Neutrophil (primary cell): Measurements from ENCODE around the gene MON2.

Experiments used
- H3K27ac ChIP-seq: fragments of 200-600 bp; sonication (generic); 2 replicates; pipeline ENCODE4 v1.5.1; 2016; ENCODE audit warnings: mild to moderate bottlenecking, moderate library complexity
- H3K27me3 ChIP-seq: fragments of 200-600 bp; sonication (generic); 2 replicates; pipeline ENCODE4 v1.6.0; 2016; ENCODE audit warnings: mild to moderate bottlenecking
- H3K36me3 ChIP-seq: fragments of 200-600 bp; sonication (generic); 2 replicates; pipeline ENCODE4 v1.5.1; 2017
- H3K4me1 ChIP-seq, 2 experiments: fragments of 200-600 bp in 1 of 2; sonication (generic) in 1 of 2; 1 replicate in 1 of 2; 2 replicates in 1 of 2; pipeline versions ENCODE4 v1.5.1 to v1.6.1; 2013 to 2016; ENCODE audit warnings: low read depth in 1 of 2, low read length in 1 of 2, mild to moderate bottlenecking in 1 of 2, moderate library complexity in 1 of 2; ENCODE audit not compliant: control insufficient read depth in 1 of 2, insufficient read depth in 1 of 2
- H3K4me3 ChIP-seq, 2 experiments: fragments of 200-600 bp in 1 of 2; sonication (generic) in 1 of 2; 1 replicate in 1 of 2; 2 replicates in 1 of 2; pipeline ENCODE4 v1.5.1; 2013 to 2016; ENCODE audit warnings: low read depth in 1 of 2, low read length in 1 of 2, mild to moderate bottlenecking in 1 of 2, moderate library complexity in 1 of 2
- H3K9me3 ChIP-seq: fragments of 200-600 bp; sonication (generic); 2 replicates; pipeline ENCODE4 v1.5.1; 2016
- CTCF ChIP-seq: fragments of 200-600 bp; sonication (generic); IDR thresholded peaks from 2 replicates; pipeline ENCODE4 v1.5.1; 2016; ENCODE audit warnings: antibody characterized with exemption

The MON2 gene

GRCh38 chr12:62649412-62650138 lies 182.9 kb downstream of the MON2 start:
- Histone ChIP-seq H3K4me3 (no peak overlapping the region), H3K27me3 (no peaks in the 10 kb centered on the region), H3K9me3 (no peaks in the 10 kb centered on the region), H3K36me3 (peaks cover 23% of the 10 kb centered on the region), H3K4me1 (peaks cover 0 to 1% of the 10 kb centered on the region in 2 experiments), H3K27ac (no peak overlapping the region)
- no peak for TF ChIP-seq CTCF
